Right renal pelvis (tissue), 4 donors: Measurements from ENCODE around the gene SCP2. TPM values are rescaled to one million over a fixed set of nuclear protein-coding genes. Genes with fewer than 3 reads are reported as not detected.

Source experiments
- DNase-seq, 4 donors: peaks; one replicate each; pipeline ENCODE4 v3.0.0-alpha.2; 2013; ENCODE audit warnings: low read depth in 4 of 4, low spot score in 3 of 4, missing footprints in 1 of 4
- polyA plus RNA-seq, 4 donors: library from polyadenylated mRNA; unstranded; fragments of 120-200 nt; gene quantifications; one replicate each; pipeline ENCODE4 v1.2.1, GENCODE V29; 2013; ENCODE audit not compliant: insufficient read length in 4 of 4

SCP2 gene, protein sequence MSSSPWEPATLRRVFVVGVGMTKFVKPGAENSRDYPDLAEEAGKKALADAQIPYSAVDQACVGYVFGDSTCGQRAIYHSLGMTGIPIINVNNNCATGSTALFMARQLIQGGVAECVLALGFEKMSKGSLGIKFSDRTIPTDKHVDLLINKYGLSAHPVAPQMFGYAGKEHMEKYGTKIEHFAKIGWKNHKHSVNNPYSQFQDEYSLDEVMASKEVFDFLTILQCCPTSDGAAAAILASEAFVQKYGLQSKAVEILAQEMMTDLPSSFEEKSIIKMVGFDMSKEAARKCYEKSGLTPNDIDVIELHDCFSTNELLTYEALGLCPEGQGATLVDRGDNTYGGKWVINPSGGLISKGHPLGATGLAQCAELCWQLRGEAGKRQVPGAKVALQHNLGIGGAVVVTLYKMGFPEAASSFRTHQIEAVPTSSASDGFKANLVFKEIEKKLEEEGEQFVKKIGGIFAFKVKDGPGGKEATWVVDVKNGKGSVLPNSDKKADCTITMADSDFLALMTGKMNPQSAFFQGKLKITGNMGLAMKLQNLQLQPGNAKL
- 100 to 1,000 TPM; 198 to 240 (median 227) TPM for polyA plus RNA-seq

DNA sequence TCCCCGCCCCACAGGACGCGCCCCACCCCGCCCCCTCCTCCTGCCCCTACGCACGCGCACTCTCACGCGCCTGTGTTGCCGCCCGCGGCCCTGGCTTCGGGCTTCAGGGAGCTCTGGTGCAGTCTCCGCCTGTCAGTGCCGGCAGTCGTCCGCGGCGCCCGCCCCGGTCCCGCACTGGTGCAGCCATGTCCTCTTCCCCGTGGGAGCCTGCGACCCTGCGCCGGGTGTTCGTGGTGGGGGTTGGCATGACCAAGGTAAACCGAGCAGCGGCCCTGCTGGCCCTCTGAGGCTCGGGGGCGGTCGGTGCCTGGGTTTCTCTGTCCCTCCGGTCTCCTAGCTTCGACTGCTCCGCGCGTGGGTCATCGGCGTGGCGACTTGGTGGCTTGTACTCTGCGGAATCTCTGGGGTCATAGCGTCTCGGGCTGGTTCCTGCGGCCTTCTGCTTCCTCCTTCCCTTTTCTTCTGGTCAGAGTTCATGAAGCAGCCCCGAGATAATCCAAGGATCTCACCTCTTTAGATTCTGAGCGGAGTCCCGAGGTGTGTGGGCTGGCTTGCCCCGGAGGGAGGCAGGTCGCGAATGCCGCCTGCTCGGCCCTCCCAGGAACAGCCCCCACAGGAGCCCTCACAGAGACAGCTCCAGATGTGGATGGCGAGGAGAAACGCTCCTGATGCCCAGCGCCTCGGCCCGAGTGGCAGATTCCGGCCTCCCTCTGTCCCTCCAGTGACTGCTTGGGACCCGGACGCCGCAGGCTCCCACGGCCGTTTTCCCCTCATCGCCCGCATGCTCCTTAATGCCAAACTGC, at the start of gene SCP2:
Gene SCP2 (plus strand): TSS at position 65 of the 803 bp plus-strand sequence. CDS start 121 bp downstream, at position 186.
- DNase-seq = peak in 1 of 4 donors; percentile 60

GRCh38 chr1:52877554-52877953, 49.5 kb upstream of the SCP2 start:
- no peak for DNase-seq

- DNase-seq = peak in 1 of 4 donors; percentile 8
Measured at GRCh38 chr1:52880206-52880605, 46.9 kb upstream of the SCP2 start.

DNA sequence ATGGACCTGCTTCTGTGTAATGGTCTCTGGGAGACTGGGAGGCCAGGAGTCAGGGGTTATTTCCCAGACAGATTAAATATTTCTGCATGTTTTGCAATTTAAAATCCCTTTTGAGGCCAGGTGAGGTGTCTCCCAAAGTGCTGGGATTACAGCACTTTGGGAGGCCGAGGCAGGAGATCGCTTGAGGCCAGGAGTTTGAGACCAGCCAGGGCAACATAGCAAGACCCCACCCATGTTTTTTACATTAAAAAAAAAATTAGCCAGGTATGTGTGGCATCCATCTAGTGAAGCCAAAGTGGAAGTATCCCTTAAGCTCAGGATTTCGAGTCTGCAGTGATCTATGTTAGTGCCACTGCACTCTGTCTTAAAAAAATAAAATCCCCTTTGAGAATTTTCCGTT, 39.6 kb upstream of the SCP2 start:
- no peak for DNase-seq

GRCh38 chr1:52892424-52893215, 34.5 kb upstream of the SCP2 start:
- no peak for DNase-seq

DNA sequence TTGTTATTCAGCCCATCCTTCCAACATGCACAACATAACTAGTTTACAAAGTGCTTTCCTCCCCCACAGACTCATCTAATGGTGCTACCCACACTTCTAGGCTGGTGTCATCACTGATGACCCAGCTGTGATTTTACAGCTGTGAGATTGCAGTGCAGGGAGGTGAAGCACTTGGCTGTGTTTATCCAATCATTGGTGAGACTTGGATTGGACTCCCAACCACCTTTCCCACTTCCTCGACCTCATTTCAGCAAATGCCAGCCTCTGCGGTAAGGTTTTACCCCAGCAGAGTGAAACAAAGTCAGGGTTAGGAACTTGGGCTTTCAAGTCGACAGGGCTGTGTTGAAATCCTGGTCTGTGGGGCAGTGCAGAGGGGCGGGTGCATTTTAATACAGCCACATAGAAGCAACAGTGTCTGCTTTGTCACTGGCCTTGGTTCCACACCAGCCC, 27.6 kb upstream of the SCP2 start:
- DNase-seq = no peak

DNA sequence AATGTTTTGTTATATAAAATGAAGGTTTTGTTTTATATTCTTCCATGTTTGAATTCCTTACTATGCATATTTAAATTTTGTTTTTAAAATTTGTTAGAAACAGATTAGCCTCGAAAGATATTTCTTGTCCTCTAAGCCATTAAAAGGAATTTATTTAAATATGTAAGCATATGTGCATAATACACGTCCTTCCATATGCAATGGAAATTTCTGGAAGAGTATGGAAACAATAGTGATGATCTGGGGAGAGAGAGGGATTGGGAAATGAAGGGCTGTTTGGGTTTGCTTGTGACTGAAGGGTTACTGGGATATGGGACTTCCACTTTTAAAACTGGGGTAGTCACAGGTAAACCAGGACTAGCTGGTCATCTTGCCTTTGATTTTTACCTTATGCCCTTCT, 26.7 kb upstream of the SCP2 start:
- DNase-seq = no peak

DNA sequence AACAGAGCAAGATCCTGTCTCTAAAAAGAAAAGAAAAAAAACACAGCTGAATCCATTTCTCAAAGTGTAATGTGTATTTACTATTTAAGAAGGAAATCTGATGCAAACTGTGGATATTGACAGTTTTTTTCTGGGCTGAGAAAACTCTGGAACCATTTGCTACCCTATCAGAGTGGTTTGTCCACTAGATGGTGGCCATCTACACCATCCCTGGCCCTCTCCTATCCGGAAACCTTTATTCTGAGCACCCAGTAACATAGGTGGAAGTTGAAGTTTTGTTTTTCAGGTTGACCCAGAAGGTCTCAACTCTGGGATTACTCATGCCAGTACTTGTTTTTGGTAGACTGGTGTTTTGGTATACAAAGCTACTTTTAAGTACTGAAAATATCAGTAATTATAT, 25.7 kb upstream of the SCP2 start:
- DNase-seq = no peak

GRCh38 chr1:52904208-52904926, 22.7 kb upstream of the SCP2 start:
- no peak for DNase-seq

- no peak for DNase-seq
Measured at GRCh38 chr1:52904927-52905698, 22.0 kb upstream of the SCP2 start.

DNA sequence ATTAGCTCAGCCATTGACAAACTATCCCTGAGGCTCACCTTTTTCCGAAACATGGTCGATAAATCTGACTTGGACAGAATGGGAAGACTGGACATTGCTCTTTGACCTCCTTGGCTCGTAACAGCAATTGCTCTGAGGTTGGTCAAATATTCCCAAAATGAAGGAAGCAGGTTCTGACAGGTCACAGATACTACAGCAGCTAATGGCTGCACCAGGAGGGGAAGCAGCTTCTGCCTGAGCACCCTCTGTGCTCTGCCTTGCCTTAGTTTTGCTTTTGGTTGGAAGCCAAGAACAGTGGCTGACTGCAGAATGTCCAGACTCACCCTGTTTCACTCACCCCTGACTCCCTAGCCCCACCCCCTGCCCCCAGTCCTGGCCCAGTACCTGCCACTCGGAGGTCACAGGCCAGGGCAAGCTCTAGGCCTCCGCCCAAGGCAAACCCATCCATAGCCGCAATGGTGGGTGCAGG, 20.9 kb upstream of the SCP2 start:
- DNase-seq = no peak

- no peak for DNase-seq
Measured at GRCh38 chr1:52907068-52907811, 19.8 kb upstream of the SCP2 start.

- no peak for DNase-seq
Measured at GRCh38 chr1:52907812-52908153, 19.3 kb upstream of the SCP2 start.

GRCh38 chr1:52911541-52911940, 15.5 kb upstream of the SCP2 start:
- DNase-seq = no peak

- DNase-seq = no peak
Measured at GRCh38 chr1:52913014-52913413, 14.1 kb upstream of the SCP2 start.

DNA sequence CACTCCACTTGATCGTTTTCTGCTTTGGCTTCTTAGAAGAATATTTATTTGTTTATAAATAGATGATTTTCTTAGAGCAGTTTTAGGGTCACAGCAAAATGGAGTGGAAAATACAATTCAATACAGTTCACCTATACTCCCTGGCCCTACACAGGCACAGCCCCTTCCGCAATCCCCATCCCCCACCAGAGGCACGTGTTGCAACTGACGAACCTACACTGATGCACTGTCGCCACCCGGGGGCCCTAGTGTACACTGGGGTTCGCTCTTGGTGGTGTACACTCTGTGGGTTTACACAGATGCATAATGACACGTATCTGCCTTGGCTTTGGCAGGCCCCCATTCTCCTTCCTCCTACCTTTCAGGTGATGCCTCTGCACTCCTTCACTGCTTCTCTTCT, 13.5 kb upstream of the SCP2 start:
- no peak for DNase-seq

GRCh38 chr1:52914463-52914862, 12.6 kb upstream of the SCP2 start:
- DNase-seq = no peak

- no peak for DNase-seq
Measured at GRCh38 chr1:52915211-52915854, 11.7 kb upstream of the SCP2 start.
